RPMI8226 (cell line): ENCODE measurements around the gene CD2.

Experiments used
- DNase-seq: peaks from one replicate; pipeline ENCODE4 v3.0.0-alpha.2; 2015

Gene CD2

GRCh38 chr1:116762281-116762680 is 8.1 kb downstream of the CD2 start:
- DNase-seq = no peak

- DNase-seq = no peak
Observed at GRCh38 chr1:116762781-116763115, 8.5 kb downstream of the CD2 start.

GRCh38 chr1:116763116-116763786 is 9.0 kb downstream of the CD2 start:
- DNase-seq = no peak

GRCh38 chr1:116763787-116764465 is 9.7 kb downstream of the CD2 start:
- no peak for DNase-seq

GRCh38 chr1:116764466-116764898 is 10.3 kb downstream of the CD2 start:
- DNase-seq = no peak

- DNase-seq = no peak
Observed at GRCh38 chr1:116764906-116765862, 11.0 kb downstream of the CD2 start.

GRCh38 chr1:116765962-116766361 is 11.7 kb downstream of the CD2 start:
- DNase-seq = no peak

- DNase-seq = no peak
Observed at GRCh38 chr1:116766616-116767469, 12.6 kb downstream of the CD2 start.

- no peak for DNase-seq
Observed at GRCh38 chr1:116767782-116768382, 13.7 kb downstream of the CD2 start.

GRCh38 chr1:116768416-116769103 is 14.3 kb downstream of the CD2 start:
- DNase-seq = no peak

GRCh38 chr1:116769104-116769452 is 14.8 kb downstream of the CD2 start:
- DNase-seq = no peak

GRCh38 chr1:116769561-116769977 is 15.3 kb downstream of the CD2 start:
- DNase-seq = no peak

- no peak for DNase-seq
Observed at GRCh38 chr1:116769994-116770393, 15.8 kb downstream of the CD2 start.

- DNase-seq = no peak
Observed at GRCh38 chr1:116770625-116771024, 16.4 kb downstream of the CD2 start.

GRCh38 chr1:116771997-116772647 is 17.9 kb downstream of the CD2 start:
- DNase-seq = no peak

- no peak for DNase-seq
Observed at GRCh38 chr1:116772648-116773045, 18.4 kb downstream of the CD2 start.

- no peak for DNase-seq
Observed at GRCh38 chr1:116775116-116775752, 21.0 kb downstream of the CD2 start.

- no peak for DNase-seq
Observed at GRCh38 chr1:116777831-116778830, 23.9 kb downstream of the CD2 start.

GRCh38 chr1:116781034-116781433 is 26.8 kb downstream of the CD2 start:
- DNase-seq = no peak
